Hepatocyte (in vitro differentiated cells): ENCODE data around the gene WT1.

ENCODE experiments used
- EZH2 ChIP-seq: fragments of 200-600 bp; sonication (generic); IDR thresholded peaks from 2 replicates; pipeline ENCODE4 v1.6.1; 2016; ENCODE audit warnings: antibody characterized with exemption, mild to moderate bottlenecking, borderline replicate concordance
- TF ChIP-seq, protein P1 (sequence below): fragments of 200-600 bp; sonication (generic); IDR thresholded peaks from 2 replicates; pipeline ENCODE4 v1.5.1; 2016; ENCODE audit warnings: antibody characterized with exemption, mild to moderate bottlenecking; ENCODE audit not compliant: poor library complexity

DNA sequence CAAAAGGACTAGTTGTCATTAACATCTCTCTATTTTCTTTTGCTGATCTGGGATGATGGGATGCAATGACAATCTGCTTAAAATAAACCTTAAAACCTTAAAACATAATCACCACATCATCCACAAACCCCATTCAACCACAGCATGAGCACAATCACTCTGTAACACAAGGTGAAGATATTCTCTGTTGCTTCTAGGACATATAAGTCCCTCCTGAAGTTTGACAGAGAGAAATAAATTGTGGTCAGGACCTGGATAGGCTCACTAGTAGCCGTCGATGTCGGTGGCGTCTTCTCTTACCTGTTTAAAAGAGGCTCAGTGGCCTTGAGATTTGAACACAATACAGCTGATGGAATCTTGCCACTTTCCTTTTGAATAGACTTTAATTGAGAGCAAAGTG, 47.9 kb downstream of the WT1 start:
- TF ChIP-seq EZH2 = no peak
- TF ChIP-seq, protein P1, sequence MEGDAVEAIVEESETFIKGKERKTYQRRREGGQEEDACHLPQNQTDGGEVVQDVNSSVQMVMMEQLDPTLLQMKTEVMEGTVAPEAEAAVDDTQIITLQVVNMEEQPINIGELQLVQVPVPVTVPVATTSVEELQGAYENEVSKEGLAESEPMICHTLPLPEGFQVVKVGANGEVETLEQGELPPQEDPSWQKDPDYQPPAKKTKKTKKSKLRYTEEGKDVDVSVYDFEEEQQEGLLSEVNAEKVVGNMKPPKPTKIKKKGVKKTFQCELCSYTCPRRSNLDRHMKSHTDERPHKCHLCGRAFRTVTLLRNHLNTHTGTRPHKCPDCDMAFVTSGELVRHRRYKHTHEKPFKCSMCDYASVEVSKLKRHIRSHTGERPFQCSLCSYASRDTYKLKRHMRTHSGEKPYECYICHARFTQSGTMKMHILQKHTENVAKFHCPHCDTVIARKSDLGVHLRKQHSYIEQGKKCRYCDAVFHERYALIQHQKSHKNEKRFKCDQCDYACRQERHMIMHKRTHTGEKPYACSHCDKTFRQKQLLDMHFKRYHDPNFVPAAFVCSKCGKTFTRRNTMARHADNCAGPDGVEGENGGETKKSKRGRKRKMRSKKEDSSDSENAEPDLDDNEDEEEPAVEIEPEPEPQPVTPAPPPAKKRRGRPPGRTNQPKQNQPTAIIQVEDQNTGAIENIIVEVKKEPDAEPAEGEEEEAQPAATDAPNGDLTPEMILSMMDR = no peak
